22Rv1 (cell line): ENCODE data around the gene MLLT1.

ENCODE experiments used
- ZFX ChIP-seq: fragments of 450-650 bp; IDR thresholded peaks from 2 replicates; pipeline ENCODE4 v1.6.1; 2017; ENCODE audit warnings: antibody characterized with exemption, borderline replicate concordance
- TF ChIP-seq, protein P1 (sequence below): fragments of 450-650 bp; IDR thresholded peaks from 2 replicates; pipeline ENCODE4 v1.5.1; 2017; ENCODE audit warnings: mild to moderate bottlenecking

DNA sequence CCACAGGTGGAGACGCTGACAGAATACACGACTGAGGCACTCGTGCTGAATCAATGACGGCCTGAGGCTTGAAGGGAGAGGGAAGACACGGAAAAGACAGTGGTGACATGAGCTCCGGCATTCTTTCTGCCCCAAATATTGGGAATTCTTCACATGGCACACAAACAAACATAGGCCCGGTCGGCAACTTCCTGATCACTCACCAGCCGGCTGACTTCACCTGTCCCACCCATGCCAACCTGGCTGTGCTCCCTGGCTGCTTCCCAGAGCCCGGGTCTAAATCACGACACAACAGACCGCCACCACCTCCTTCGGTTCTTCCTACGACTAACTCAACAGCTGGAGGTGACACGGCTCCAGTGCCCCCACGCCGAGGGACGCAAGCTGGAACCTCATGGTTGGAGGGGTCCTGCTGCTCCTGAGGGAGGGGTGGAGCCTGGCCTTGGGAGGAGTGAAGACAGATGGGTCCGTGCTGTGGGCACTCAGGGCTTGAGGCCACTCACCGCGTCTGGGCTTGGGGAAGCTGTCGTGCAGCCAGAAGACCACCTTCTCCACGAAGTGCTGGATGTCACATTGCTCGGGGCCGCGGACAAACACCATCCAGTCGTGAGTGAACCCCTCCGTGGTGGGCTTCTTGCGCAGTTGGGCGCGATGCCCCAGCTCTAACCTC is 9.6 kb downstream of the MLLT1 start:
- TF ChIP-seq, protein P1, sequence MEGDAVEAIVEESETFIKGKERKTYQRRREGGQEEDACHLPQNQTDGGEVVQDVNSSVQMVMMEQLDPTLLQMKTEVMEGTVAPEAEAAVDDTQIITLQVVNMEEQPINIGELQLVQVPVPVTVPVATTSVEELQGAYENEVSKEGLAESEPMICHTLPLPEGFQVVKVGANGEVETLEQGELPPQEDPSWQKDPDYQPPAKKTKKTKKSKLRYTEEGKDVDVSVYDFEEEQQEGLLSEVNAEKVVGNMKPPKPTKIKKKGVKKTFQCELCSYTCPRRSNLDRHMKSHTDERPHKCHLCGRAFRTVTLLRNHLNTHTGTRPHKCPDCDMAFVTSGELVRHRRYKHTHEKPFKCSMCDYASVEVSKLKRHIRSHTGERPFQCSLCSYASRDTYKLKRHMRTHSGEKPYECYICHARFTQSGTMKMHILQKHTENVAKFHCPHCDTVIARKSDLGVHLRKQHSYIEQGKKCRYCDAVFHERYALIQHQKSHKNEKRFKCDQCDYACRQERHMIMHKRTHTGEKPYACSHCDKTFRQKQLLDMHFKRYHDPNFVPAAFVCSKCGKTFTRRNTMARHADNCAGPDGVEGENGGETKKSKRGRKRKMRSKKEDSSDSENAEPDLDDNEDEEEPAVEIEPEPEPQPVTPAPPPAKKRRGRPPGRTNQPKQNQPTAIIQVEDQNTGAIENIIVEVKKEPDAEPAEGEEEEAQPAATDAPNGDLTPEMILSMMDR = no peak
- TF ChIP-seq ZFX = no peak
